IPS-NIHi7 (cell line): ENCODE results near the gene GNAI2.
A peak's percentile ranks its signal among the peaks of the same experiment; 100 is the strongest.
"Not testable (repeated sequence)": the region's sequence is repeated elsewhere in the genome, so short reads cannot be mapped to it uniquely, and the experiment has no call there.

ENCODE experiments used
- DNase-seq: peaks from one replicate; pipeline ENCODE4 v3.0.0; 2012; ENCODE audit warnings: mixed read lengths; ENCODE audit errors: extremely low spot score

Gene GNAI2

DNA sequence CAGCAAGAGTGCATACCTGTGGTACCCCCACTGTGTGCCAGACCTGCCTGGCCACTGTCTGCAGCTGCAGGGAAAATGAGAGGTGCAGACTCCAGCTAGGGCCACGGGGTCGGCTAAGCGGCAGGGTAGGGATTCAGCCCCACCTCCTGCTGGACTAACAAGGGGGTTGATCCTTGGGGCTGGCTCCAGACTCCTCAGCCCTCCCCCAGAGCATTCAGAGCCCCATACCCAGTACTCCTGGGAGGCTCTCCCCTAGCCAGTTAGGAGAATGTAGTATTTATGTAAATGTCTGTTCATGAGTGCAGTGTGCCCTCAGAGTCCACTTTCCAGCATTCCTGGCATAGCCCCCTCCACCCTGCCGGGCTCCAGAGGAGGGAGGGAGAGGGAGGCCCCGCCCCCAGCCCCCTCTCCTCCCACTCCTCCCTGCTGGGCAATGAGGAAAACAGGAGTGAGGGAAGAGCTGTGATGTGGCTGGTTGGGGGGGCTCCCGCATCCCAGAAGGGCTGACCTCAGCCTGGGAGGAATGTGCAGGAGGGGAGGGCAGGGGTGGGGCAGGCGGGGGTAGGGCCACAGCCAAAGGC is 28.5 kb downstream of the GNAI2 start:
- DNase-seq = peak; percentile 83

DNA sequence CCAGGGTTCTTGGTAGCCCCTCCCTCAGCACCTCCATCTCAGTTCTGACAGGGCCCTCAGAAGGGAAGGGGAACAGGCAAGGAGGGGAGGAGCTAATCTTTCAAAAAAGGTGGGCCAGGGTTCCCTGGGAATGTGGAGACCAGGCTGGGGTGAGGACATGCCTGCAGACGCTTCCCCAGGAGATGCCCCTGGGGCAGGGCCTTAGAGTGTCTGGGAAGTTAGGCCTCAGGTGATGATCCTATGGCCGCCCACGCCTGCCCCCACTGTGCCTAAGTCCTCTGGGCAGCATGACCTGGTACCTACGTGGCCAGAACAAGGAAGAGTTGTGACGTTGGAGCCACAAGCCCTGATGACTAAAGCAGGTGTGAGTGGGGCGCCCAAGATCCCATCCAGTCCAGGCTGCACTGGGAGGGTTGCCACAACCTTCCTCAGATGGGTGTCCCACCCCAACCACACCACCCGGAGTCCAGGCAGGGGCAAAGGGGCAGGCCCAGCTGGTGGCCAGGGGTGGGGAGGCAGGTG is 29.0 kb downstream of the GNAI2 start:
- peak; percentile 94 for DNase-seq

DNA sequence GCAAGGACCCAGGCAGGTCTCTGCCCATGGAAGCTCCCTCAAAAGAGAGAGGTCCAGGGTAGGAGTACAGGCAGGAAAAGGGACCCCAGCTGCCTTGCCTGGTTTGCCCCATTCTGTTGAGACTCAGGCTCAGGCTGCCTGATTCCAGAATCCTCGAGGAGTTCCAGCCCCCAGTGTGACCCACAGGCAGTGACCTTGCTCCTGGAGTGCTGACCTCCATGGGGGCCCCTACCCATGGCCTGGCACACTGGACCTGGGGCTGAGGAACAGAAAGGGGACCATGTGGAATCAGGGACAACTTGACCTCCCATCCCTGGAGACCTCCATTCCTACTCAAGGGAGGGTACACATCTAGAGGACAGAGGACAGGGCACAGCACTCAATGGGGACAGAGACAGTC is 29.6 kb downstream of the GNAI2 start:
- DNase-seq = no peak

DNA sequence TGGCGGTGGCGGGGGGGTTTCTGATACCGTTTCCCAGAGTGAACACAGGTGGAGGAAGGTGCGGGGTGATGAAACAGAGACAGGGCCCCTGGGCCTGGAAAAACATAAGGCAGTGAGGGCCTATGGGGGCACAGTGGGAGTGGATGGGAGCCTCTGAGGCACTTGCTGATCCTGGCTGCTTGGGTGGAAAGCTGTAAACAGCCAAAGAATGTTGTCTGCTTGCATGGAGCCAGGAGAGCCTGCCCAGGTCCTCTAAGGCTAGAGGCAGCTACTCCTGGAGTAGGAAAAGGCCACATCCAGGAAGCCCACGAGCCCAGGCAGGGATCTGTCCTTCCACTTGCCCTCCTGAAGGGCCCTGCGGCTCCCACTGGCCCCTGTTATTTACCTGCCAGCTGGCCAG is 30.0 kb downstream of the GNAI2 start:
- DNase-seq = no peak

DNA sequence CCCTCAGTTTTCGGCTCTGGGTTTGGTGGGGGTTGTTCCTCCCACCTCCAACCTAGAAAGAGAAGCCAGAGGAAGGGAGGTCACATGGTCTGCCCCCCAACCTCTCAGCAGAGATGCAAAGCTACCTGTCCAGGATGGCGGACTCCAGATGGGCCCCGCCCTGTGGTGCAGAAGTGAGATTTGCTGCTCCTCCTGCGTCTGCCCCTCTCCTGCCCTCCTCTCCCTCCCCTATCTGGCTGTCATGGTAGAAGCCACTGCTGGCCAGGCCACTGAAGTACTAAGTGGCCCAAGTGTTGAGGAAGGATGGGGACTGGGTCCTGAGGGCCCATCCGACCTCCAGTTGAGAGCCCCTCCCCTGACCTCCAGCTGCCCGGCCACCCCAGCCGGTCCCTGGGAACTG is 30.8 kb downstream of the GNAI2 start:
- DNase-seq = no peak

DNA sequence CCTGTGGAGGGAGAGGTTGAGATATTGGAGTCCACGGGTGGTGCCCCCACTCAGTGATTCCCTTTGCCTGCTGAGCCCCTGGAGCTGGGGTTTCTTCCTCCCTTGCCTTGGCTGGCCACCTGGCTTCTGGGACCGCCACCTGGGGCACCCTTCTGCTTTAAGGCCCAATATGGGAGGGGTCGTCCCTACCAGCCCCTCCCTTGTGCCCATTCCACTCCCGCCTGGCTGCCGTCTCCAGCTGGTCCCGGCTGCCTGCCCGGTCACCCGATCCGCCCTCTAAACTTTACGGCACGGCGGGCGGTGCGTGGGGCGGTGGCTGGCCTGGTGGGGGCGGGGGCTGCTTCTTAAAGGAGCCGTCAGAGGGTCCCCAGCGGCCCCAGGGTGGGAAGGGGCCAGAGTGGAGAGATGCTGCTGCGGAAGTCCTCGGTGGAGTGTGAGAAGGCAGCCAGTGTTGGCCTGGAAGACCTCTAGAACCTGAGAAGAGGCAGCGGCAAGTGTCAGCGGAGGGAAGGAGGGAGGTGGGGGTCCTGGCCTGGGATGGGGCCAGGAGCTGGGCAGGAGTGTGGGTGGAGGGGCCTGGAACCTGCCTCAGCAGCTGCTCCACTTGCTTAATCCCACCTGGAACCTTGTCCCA is 31.4 kb downstream of the GNAI2 start:
- DNase-seq = peak; percentile 45

DNA sequence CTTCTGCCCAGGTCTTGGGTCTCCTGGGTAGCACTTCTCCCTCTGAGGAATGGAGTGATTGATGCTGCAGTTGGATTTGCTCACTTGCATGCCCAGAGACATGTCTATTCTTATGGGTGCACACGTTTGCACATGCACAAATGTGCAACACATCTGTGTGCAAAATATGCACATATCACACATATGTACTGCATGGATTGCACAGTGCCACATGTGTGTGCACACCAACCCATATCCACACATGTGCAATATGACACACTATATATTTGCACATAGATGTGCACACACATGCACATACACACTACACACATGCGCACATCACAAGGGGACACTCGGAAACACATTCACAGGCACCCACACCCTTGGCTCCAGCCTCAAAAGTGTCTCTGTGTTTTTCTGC is 32.3 kb downstream of the GNAI2 start:
- no peak for DNase-seq

GRCh38 chr3:50268703-50269451 is 32.9 kb downstream of the GNAI2 start, which contains the start of gene SEMA3B:
SEMA3B (plus strand) TSS chr3:50269147; CDS start chr3:50269241, 94 bp downstream.
- DNase-seq = no peak

DNA sequence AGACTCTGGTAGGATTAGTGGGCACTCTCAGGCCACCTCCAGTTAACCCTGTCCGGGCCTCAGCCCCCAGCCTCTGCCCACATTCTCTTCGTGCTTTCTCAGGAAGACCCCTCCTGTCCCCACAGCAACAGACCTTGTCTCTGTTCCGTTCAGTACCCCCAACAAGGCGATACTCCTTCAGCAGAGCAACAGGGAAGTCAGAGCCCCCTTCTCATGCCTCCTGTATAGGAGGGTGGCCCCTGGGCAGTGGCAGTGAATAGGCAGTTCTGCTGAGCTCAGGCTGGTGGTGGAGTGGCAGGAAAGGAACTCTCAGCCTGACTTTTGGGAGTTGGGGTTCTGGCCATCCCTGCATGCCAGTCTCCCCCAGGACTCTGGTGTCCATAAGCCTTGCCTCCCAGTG is 33.5 kb downstream of the GNAI2 start:
- no peak for DNase-seq

GRCh38 chr3:50269977-50270413 is 34.0 kb downstream of the GNAI2 start:
- DNase-seq = no peak

DNA sequence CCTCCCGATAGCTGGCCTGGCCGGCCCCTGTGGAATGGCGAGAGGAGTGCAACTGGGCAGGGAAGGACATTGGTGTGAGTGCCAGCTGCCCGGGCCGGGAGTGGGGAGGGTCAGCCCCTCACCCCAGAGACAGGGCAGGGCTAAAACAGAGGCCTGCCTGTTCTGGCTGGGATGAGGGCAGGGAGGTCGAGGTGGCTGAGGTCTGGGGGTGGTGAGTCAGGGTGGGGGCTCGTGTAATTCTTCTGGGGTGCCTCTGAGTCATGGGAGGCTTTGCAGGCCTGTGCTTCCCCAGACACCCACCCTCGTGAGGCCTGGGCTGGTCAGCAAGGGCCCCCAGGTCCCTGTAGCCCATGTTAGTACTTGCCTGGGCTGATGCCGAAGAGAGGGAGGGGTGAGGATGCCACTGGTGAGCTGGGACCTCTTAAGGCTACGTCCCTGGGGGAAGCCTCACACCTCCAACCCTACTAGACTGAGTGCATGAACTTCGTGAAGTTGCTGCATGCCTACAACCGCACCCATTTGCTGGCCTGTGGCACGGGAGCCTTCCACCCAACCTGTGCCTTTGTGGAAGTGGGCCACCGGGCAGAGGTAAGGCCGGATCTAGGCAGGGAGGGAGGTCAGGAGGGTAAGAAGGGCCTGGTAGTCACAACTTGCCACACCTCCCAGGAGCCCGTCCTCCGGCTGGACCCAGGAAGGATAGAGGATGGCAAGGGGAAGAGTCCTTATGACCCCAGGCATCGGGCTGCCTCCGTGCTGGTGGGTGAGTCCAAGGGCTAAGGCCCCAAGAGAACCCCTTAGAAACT is 34.6 kb downstream of the GNAI2 start:
- no peak for DNase-seq

- DNase-seq = no peak
These were observed 35.4 kb downstream of the GNAI2 start for GRCh38 chr3:50271314-50271936.

- DNase-seq = not testable (repeated sequence)
These were observed 36.5 kb downstream of the GNAI2 start for GRCh38 chr3:50272538-50272910.

- DNase-seq = peak; percentile 90
These were observed 37.1 kb downstream of the GNAI2 start for GRCh38 chr3:50272911-50273688.

DNA sequence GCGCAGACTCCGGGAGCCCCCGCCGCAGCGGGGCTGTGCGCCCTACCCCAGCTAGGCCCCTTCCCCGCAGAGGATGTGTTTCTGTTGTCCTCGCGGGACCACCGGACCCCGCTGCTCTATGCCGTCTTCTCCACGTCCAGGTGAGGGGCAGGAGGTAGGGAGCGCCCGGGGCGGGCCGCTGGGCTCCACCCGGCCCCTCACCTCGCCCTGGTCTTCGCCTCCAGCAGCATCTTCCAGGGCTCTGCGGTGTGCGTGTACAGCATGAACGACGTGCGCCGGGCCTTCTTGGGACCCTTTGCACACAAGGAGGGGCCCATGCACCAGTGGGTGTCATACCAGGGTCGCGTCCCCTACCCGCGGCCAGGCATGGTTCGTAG is 37.7 kb downstream of the GNAI2 start:
- no peak for DNase-seq

DNA sequence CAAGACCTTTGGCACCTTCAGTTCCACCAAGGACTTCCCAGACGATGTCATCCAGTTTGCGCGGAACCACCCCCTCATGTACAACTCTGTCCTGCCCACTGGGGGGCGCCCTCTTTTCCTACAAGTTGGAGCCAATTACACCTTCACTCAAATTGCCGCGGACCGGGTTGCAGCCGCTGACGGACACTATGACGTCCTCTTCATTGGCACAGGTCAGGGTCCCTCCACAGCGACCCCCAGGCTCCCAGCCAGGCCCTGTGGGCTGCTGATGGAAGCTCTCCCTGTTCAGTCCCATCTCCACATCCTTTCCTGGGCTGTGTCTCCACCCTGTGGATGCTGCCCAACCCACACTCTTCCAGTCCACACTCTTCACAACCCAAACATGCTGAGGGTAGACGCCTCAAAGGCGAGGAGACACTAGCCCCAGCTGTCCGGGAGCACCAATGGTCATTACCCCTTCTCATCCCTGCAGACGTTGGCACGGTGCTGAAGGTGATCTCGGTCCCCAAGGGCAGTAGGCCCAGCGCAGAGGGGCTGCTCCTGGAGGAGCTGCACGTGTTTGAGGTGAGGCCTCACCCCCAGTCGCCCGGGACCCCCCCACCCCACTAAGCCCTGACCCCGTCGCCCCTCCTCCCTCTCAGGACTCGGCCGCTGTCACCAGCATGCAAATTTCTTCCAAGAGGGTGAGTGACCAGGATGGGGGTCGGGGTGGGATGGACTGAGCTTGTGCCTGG is 38.5 kb downstream of the GNAI2 start:
- DNase-seq = peak; percentile 79

- DNase-seq = peak; percentile 66
These were observed 39.4 kb downstream of the GNAI2 start for GRCh38 chr3:50275141-50275995.

DNA sequence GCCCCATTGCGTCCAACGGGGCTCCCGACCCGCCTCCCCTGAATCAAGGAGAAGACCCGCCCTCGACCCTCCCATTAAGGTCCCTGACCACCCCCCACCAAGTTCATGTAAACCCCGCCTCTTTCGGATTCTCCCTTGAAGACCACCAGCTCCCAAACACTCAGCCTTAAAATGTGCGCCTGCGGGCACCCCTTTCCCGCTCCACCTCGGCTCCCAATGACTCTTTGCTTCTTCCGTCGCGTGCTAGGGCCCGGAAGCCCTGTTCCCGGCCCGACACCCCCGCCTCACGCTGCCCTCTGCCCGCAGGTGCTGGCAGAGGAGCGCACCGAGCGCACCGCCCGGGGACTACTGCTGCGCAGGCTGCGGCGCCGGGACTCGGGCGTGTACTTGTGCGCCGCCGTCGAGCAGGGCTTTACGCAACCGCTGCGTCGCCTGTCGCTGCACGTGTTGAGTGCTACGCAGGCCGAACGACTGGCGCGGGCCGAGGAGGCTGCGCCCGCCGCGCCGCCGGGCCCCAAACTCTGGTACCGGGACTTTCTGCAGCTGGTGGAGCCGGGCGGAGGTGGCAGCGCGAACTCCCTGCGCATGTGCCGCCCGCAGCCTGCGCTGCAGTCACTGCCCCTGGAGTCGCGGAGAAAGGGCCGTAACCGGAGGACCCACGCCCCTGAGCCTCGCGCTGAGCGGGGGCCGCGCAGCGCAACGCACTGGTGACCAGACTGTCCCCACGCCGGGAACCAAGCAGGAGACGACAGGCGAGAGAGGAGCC is 40.2 kb downstream of the GNAI2 start:
- peak; percentile 26 for DNase-seq
